ENCODE measurements around the gene SRGAP3. TPM values are rescaled to one million over a fixed set of nuclear protein-coding genes. Genes with fewer than 3 reads are reported as not detected.

SRGAP3 gene
- total RNA-seq, 1 donor from 2014 or later = 3.9 TPM

DNA sequence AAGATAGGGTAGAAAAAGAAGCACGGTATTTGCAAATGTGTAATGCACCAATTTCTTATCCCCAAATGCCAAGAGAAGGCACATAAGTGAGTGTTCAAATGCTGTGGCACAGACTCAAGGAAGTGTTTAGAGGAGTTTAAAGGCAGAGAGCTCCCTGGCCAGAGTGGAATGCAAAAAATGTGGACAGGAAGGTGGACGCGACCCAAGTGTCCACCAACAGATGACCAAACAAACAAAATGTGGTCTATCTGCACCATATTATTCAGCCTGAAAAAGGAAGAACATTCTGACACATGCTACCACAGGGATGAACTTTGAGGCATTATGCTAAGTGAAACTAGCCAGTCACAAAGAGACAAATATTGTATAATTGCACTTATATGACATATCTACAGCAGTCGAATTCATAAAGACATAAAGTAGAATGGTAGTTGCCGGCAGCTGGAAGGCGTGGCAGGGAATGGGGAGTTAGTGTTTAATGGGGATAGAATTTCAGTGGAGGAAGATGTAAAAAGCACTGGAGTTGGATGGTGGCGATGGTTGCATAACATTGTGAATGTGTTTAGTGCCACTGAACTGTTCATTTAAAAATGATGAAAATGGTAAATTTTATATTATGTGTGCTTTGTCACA lies 126.6 kb downstream of the SRGAP3 start:
- Histone ChIP-seq H2AFZ (ENCODE audit: low read depth, low read length) (no peak overlapping the region), H4K20me1 (ENCODE audit: insufficient read depth, low read length) (no peaks in the 10 kb centered on the region), H3K9me3 (ENCODE audit: insufficient read depth, low read depth, low read length) (no peaks in the 10 kb centered on the region), H3K4me2 (ENCODE audit: low read length) (no peak overlapping the region), H3K36me3 (ENCODE audit: insufficient read depth, low read length) (no peaks in the 10 kb centered on the region), H3K4me1 (ENCODE audit: insufficient read depth, low read length) (no peaks in the 10 kb centered on the region), H3K79me2 (ENCODE audit: insufficient read depth, low read length) (no peaks in the 10 kb centered on the region), H3K27me3 (ENCODE audit: insufficient read depth, low read length) (peaks cover 2% of the 10 kb centered on the region), H3K27ac (ENCODE audit: low read depth, low read length) (no peak overlapping the region), H3K4me3 (ENCODE audit: insufficient read depth, low read depth, low read length) (no peak overlapping the region), H3K9ac (ENCODE audit: low read length) (no peak overlapping the region)
- no peaks in the 10 kb centered on the region for H3K9me3 Mint-ChIP-seq (ENCODE audit: unreplicated experiment)
- no peak for FAIRE-seq
- H3K4me3 Mint-ChIP-seq (ENCODE audit: unreplicated experiment) = no peak overlapping the region
- no peak for TF ChIP-seq EZH2 (IDR thresholded peaks at IDR 0.05; ENCODE audit: insufficient read depth, low read length)
- TF ChIP-seq, protein P1, sequence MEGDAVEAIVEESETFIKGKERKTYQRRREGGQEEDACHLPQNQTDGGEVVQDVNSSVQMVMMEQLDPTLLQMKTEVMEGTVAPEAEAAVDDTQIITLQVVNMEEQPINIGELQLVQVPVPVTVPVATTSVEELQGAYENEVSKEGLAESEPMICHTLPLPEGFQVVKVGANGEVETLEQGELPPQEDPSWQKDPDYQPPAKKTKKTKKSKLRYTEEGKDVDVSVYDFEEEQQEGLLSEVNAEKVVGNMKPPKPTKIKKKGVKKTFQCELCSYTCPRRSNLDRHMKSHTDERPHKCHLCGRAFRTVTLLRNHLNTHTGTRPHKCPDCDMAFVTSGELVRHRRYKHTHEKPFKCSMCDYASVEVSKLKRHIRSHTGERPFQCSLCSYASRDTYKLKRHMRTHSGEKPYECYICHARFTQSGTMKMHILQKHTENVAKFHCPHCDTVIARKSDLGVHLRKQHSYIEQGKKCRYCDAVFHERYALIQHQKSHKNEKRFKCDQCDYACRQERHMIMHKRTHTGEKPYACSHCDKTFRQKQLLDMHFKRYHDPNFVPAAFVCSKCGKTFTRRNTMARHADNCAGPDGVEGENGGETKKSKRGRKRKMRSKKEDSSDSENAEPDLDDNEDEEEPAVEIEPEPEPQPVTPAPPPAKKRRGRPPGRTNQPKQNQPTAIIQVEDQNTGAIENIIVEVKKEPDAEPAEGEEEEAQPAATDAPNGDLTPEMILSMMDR (IDR thresholded peaks at IDR 0.05; ENCODE audit: insufficient read depth, low read depth, low read length) = no peak
- peaks cover 19% of the 10 kb centered on the region for H3K27me3 Mint-ChIP-seq (ENCODE audit: low read depth, unreplicated experiment)
- DNase-seq (ENCODE audit: low read depth) = peak; percentile 20
- H3K4me1 Mint-ChIP-seq (ENCODE audit: low read depth, unreplicated experiment) = no peaks in the 10 kb centered on the region
- H3K27ac Mint-ChIP-seq (ENCODE audit: unreplicated experiment) = no peak overlapping the region
- peaks cover 3% of the 10 kb centered on the region for H3K36me3 Mint-ChIP-seq (ENCODE audit: low read depth, unreplicated experiment)

DNA sequence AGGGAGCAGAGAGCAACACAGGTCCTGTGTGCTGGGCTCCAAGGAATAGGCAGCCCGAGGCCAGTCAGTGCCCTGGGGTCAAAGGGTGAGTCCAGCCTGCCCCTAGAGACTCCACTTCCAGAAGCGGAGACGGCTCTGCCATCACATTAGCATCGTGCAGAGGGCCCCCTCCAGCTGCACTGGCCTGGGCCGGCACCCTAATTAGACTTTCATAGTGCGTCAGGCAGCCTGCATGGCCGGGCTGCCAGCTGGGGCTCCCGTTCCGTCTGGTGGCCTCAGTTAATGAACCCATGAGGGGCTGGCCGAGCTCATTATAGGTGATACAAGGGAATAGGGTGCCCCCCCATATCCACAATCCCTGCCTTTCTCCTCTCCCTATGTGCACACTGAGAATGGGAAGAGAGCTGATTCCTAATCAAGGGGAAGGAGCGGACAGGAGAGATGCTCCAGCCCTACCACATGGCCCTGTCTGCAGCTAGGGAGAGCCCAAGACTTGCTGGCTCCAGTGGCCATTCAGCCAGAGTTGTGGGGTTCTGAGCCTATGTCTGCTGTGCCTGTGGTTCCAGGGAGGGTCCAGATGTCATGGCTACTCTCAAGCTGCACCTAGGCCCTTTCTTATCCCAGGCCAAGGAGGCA lies 128.0 kb downstream of the SRGAP3 start:
- H3K4me2 ChIP-seq (ENCODE audit: low read length) = no peak overlapping the region
- Mint-ChIP-seq H3K27me3 (ENCODE audit: low read depth, unreplicated experiment) (peaks cover 23% of the 10 kb centered on the region), H3K27ac (ENCODE audit: unreplicated experiment) (no peak overlapping the region), H3K36me3 (ENCODE audit: low read depth, unreplicated experiment) (peaks cover 3% of the 10 kb centered on the region), H3K4me1 (ENCODE audit: low read depth, unreplicated experiment) (no peaks in the 10 kb centered on the region), H3K4me3 (ENCODE audit: unreplicated experiment) (no peak overlapping the region), H3K9me3 (ENCODE audit: unreplicated experiment) (no peaks in the 10 kb centered on the region)
- no peak overlapping the region for H2AFZ ChIP-seq (ENCODE audit: low read depth, low read length)
- no peak overlapping the region for H3K4me3 ChIP-seq (ENCODE audit: insufficient read depth, low read depth, low read length)
- TF ChIP-seq, protein P1 (IDR thresholded peaks at IDR 0.05; ENCODE audit: insufficient read depth, low read depth, low read length) = no peak
- no peak for TF ChIP-seq EZH2 (IDR thresholded peaks at IDR 0.05; ENCODE audit: insufficient read depth, low read length)
- no peak overlapping the region for H3K9ac ChIP-seq (ENCODE audit: low read length)
- no peaks in the 10 kb centered on the region for H4K20me1 ChIP-seq (ENCODE audit: insufficient read depth, low read length)
- H3K27me3 ChIP-seq (ENCODE audit: insufficient read depth, low read length) = peaks cover 4% of the 10 kb centered on the region
- no peak overlapping the region for H3K27ac ChIP-seq (ENCODE audit: low read depth, low read length)
- no peaks in the 10 kb centered on the region for H3K36me3 ChIP-seq (ENCODE audit: insufficient read depth, low read length)
- DNase-seq (ENCODE audit: low read depth) = no peak
- H3K9me3 ChIP-seq (ENCODE audit: insufficient read depth, low read depth, low read length) = no peaks in the 10 kb centered on the region
- no peak for FAIRE-seq
- no peaks in the 10 kb centered on the region for H3K4me1 ChIP-seq (ENCODE audit: insufficient read depth, low read length)
- H3K79me2 ChIP-seq (ENCODE audit: insufficient read depth, low read length) = no peaks in the 10 kb centered on the region

DNA sequence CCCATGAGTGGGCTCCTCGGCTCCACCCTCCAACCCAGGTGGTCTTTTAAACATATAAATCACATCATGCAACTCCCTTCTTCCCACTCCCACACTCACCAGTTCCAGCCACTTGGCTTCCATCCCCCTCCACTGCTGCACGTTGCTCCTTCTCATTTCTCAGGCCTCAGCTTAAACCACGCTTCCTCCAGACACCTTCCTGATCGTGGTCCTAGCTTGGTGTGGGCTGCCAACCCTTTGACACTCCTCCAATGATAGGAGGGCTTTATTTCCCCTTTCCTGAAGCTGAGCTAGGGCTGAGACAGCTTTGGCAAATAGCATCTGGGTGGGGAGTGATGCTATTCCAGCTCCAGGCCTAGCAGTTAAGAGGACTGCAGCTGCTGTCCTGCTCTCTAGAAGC lies 130.1 kb downstream of the SRGAP3 start:
- Histone ChIP-seq H3K27ac (ENCODE audit: low read depth, low read length) (no peak overlapping the region), H3K4me3 (ENCODE audit: insufficient read depth, low read depth, low read length) (no peak overlapping the region), H3K4me2 (ENCODE audit: low read length) (no peak overlapping the region), H3K27me3 (ENCODE audit: insufficient read depth, low read length) (peaks cover 5% of the 10 kb centered on the region), H3K79me2 (ENCODE audit: insufficient read depth, low read length) (no peaks in the 10 kb centered on the region), H3K36me3 (ENCODE audit: insufficient read depth, low read length) (no peaks in the 10 kb centered on the region), H3K9ac (ENCODE audit: low read length) (no peak overlapping the region), H3K9me3 (ENCODE audit: insufficient read depth, low read depth, low read length) (no peaks in the 10 kb centered on the region), H3K4me1 (ENCODE audit: insufficient read depth, low read length) (no peaks in the 10 kb centered on the region), H4K20me1 (ENCODE audit: insufficient read depth, low read length) (no peaks in the 10 kb centered on the region), H2AFZ (ENCODE audit: low read depth, low read length) (no peak overlapping the region)
- Mint-ChIP-seq H3K4me1 (ENCODE audit: low read depth, unreplicated experiment) (no peaks in the 10 kb centered on the region), H3K4me3 (ENCODE audit: unreplicated experiment) (no peak overlapping the region), H3K27me3 (ENCODE audit: low read depth, unreplicated experiment) (peaks cover 15% of the 10 kb centered on the region), H3K9me3 (ENCODE audit: unreplicated experiment) (no peaks in the 10 kb centered on the region), H3K36me3 (ENCODE audit: low read depth, unreplicated experiment) (peaks cover 3% of the 10 kb centered on the region), H3K27ac (ENCODE audit: unreplicated experiment) (no peak overlapping the region)
- no peak for TF ChIP-seq EZH2 (IDR thresholded peaks at IDR 0.05; ENCODE audit: insufficient read depth, low read length)
- TF ChIP-seq, protein P1 (IDR thresholded peaks at IDR 0.05; ENCODE audit: insufficient read depth, low read depth, low read length) = no peak
- DNase-seq (ENCODE audit: low read depth) (no peak), FAIRE-seq (no peak)
